ENCODE results near the gene ARMC7.

- TF ChIP-seq CTCF (IDR thresholded peaks at IDR 0.05) (no peak), EZH2 (IDR thresholded peaks at IDR 0.05; ENCODE audit: borderline replicate concordance, insufficient read depth, low read depth, low read length, poor library complexity, severe bottlenecking) (no peak)
Measured at GRCh38 chr17:75069783-75070182, 40.0 kb upstream of the ARMC7 start.

Measured in B cell (primary cell).